Measurements from ENCODE around the gene GSDMA.
"Not testable (repeated sequence)": the region's sequence is repeated elsewhere in the genome, so short reads cannot be mapped to it uniquely, and the experiment has no call there.

Gene GSDMA

DNA sequence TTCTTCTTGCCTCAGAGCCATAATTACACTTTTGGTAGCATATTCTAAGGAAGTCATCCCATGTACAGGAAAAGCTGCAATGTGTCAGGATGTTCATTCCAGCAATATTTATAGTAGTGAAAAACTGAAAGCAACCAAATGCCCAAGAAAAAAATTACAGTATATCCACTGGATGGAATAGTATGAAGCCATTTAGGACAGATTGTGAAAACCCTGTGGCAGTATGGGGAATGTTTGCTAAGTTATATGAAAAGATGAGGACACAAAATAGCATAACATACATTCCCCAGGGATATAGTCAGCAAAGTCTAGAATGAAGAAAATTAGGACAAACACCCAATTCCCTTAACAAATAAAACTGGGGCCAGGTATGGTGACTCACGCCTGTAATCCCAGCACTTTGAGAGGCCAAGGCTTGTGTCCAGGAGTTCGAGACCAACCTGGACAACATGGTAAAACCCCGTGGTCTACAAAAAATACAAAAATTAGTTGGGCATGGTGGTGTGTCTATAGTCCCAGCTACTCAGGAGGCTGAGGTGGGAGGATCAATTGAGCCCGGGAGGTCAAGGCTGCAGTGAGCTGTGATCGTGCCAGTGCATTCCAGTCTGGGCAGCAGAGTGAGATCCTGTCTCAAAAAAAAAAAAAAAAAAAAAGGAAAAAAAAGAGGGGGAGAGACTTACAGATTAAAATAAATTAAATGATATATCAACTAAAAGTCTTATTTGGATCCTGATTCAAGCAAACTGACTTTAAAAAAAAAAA lies 33.0 kb upstream of the GSDMA start:
- DNase-seq: no peak

DNA sequence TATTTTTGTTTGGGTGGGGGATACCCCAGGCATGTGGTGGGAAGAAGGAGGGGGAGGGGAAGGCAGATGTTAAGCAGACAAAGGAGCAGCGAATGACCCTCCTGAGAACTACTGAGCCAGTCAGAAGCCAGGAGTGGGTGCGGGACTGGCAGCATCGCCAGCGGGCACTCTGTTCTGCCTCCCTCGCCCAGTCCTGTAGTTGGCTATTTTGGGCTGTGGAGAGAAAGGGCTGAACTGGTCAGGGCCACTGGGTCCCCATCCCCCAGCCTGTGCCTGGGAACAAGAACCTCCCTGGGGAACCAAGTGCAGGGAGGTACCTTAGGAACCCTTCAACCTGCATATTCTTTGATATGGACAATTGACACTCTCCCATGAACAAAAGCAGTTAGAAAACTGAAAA lies 28.9 kb upstream of the GSDMA start:
- DNase-seq: no peak

DNA sequence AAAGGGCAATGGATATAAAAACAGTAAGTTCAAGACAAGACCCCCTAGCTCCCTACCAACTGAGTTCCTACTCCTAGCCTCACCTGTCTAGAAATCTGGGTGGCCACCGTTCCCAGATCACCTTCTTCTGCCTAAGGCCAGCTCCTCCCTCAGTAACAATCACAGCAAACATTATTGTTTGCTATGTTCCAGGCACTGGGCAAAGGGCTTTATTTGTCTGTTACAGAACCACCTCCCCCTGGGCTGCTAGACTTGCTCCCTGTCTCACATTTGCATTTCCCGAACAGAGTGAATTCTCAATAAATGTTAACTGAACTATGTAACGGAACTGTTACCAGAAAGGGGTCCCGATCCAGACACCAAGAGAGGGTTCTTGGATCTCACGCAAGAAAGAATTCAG lies 28.5 kb upstream of the GSDMA start:
- DNase-seq: no peak

DNA sequence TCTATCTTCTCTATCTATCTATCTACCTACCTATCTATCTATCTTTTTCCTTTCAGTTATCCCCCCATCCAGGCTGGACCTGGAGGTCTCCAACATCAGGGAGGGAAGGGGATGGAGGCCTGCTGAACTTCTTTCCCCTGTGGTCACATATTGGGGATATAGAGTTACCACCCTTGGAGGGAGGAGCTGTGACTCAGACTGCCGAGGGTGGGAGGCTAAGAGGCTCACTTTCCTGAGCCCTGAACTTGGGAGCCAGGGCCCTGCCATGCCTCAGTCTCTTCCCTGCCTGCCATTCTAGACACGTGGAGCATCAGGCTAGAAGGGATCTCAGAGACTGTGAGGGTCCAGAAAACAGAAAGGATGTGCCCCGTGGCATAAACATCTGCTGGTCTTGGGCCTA lies 26.9 kb upstream of the GSDMA start:
- DNase-seq: no peak

DNA sequence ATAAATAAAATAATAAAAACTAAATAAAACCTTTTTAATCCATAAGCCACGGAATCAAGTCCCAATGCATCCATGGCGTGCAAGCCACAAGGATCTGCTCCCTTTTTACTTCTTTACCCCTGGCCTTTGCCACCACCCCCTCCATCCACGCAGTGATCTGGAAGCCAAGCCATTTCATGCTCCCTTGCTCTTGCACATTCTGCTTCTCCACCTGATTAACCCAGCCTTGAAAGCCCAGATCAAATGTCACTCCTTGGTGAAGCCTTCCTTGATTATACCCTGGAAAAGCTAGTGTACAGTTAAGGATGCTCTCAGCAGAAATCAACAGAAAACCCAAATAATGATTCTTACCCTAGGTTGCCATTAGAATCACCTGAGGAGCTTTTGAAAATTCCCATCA lies 25.4 kb upstream of the GSDMA start:
- no peak for DNase-seq

DNA sequence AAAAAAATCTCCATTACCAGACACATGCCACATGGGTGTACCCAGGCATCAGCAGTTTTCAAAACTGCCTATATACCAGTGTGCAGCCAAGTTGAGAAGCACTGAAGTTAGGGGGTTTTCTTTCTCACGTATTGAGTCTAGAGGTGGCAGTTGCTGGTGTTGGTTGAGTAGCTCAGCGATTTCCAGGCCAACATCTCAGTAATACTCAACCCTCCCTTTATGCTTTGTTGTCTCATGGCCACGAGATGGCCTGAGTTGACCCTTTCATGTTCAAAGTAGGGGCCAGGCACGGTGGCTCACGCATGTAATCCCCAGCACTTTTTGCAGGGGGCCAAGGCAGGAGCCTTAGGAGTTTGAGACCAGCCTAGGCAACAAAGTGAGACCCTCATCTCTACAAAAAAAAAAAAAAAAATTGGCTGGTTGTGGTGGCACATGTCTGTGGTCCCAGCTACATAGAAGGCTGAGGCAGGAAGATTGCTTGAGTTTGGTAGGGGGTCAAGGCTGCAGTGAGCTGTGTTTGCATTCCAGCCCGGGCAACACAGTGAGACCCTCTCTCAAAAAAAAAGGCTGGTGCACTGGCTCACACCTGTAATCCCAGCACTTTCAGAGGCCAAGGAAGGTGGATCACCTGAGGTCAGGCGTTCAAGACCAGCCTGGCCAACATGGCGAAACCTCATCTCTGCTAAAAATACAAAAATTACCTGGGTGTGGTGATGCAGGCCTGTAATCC lies 24.5 kb upstream of the GSDMA start:
- no peak for DNase-seq

DNA sequence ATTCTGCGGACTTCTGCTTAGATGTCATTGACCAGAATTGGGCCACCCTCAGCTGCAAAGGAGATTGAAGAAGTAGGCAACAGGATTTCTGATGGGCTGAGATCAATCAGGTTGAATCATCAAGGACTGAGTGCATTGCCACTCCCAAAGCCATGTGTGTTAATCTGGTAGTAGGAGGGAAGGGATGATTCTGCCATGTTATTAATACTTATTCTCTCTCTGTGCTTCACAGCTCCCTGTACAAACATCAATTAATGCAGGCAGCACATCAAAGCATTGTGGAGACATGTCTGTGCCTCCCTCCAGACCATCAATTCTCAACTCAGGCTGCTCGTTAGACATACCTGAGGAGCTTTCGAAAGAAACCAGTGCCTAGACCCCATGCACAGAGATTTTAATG lies 23.7 kb upstream of the GSDMA start:
- no peak for DNase-seq

DNA sequence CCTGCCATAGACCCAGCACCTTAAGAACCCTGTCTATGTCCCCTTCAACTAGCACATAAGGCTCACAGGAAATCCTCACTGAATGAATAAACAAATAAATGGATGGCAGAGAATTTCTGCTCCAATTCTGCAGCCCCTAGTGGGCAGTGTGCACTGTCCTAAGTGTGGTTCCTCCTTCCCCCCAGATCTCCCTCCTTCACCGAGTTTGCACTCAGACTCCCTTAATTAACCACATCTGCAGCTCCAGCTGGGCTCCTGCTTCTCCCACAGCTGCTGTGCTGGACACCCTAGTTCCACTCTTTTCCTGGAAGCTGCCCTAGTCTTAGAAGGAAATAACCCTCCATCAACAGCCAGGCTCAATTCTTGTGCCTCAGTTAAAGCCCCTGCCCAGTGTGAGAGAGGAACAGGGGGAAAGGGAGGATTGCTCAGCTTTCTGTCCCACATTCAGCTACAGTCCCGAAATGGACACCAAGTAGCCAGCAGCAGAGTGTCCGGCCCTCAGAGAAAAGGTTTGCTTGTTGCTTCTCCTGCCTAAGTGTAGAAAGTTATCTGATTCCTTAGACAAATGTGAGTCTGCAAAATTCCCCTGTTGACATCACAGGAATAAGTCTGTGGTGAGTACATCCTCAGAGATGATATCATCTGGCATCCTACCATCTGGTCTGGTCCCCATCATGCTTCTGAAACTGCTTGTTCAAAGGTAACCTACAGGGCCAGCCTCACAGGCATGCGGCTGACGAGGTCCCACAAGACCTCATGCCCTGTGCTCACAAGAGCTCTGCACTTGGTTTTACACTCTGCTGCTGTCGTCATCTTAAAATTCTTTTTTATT lies 23.0 kb upstream of the GSDMA start:
- peak; percentile 6 for DNase-seq

DNA sequence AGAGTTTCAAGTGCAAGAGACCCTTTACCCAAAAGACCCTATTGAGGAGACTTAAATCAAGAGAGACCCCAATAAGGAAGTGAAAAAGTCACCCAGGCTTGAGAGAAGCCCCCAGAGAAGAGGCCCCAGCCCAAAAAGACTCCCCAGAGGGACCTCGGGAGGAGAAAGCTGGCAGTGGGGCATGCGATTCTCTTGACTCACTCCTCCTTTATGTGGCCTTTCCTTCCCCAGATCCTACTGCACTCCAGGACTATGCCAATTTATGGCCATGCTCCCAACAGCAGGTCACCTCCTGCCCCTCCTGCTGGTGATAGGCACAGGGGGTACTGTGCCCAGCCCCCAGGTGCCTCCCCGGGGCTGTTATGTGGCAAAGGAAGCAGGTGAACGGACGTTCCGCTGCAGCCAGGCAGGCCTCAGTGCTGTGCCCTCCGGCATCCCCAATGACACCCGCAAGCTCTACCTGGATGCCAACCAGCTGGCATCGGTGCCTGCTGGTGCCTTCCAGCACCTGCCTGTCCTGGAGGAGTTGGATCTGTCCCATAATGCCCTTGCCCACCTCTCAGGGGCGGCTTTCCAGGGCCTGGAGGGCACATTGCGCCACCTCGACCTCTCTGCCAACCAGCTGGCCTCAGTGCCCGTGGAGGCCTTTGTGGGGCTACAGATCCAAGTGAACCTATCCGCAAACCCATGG lies 19.0 kb upstream of the GSDMA start:
- DNase-seq: no peak

DNA sequence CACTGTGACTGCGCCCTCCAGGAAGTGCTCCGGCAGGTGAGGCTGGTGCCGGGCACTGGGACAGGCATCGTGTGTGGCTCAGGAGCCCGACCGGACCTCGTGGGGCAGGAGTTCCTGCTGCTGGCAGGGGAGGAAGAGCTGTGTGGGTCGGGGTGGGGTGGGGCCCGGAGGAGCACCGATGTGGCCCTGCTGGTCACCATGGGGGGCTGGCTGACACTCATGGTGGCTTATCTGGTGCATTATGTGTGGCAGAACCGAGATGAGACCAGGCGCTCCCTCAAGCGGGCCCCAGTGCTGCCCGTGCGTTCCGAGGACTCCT lies 18.5 kb upstream of the GSDMA start:
- DNase-seq: no peak

DNA sequence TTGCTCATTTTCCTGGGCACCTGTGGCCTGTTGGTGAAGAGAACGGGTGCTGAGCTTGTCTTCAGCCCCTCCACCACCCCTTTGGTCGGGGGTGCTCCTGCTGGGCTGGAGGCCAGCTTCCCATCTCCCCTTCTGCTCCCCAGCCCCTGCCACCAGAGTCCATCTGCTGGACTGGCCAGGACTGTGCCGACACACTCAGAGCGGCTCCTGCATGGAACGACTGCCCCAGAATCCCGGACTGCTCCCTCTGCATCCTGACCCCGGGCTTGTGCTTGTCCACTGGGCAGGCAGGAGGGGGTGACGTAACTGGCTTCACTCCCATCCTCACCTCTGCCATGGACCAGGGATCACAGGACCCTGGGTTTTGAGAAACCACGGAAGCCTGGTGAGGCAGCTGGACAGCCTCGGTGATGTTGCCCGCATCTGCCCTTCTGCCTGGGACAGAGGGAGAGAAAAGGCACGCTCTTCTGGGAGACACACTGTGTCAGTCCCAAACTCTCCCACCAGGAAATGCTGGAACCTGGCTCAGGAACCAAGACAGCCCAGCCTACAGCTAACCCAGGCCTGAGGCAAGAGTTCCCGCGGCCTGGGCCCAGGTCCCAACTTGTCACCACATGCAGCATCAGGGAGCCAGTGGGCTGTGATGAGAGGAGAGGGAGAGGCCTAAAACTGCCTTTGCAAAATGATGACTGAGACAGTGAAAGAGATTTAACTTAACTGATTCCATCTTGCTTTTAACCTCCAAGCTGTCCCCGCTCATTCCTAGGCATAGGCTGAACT lies 16.1 kb upstream of the GSDMA start:
- no peak for DNase-seq

DNA sequence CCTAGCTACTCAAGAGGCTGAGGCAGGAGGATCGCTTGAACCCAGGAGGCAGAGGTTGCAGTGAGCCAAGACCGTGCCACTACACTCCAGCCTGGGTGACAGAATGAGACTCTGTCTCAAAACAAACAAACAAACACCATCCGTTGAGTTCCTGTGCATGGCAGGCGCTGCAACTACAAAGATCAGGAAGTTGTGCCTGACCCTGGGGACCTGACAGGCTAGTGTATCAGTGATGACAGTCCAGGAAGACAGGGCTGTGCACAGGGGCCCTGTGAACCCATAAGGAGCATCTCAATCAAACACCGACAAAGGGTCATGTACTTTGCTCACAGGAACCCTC lies 14.3 kb upstream of the GSDMA start:
- not testable (repeated sequence) for DNase-seq

DNA sequence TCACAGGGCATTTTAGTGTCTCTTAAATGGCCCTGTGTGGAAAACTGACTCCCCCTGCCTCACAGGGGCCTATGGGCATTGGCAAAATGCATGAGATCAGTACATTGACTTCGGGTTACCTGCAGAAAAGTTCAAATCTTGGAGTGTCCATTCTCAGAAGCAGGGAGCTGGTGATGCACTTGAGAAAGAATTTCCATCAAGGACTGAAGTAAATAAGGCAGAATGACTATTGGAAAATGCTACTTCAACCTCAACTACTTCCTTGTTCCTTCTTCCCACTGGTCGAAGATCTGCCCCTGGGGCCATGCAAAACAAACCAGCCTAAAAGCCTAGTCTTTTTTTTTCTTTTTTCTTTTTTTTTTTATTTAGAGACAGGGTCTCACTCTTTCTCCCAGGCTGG lies 13.8 kb upstream of the GSDMA start:
- no peak for DNase-seq

DNA sequence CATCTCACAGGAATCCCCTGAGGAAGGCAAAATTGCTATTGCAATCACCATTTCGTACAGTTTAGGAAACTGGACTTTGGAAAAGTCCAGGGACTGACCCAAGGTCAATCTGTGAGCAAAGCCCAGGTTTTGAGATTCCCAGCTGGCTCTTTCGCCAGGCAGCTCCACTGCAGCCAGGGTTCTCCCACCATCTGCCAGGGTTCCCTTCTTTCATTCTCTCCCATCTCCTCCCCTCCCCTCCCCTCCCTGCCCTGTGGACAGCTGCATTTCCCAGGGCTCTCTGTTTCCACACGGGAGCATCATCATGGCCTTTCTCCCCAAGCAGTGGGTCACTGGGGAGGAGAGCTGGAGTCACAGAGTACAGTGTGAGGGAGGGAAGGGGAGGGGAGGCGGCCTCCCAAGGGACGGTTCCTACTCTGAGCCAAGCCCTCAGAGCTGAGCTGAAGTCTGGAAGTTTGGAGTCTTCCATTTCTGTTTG lies 11.9 kb upstream of the GSDMA start:
- DNase-seq: no peak

DNA sequence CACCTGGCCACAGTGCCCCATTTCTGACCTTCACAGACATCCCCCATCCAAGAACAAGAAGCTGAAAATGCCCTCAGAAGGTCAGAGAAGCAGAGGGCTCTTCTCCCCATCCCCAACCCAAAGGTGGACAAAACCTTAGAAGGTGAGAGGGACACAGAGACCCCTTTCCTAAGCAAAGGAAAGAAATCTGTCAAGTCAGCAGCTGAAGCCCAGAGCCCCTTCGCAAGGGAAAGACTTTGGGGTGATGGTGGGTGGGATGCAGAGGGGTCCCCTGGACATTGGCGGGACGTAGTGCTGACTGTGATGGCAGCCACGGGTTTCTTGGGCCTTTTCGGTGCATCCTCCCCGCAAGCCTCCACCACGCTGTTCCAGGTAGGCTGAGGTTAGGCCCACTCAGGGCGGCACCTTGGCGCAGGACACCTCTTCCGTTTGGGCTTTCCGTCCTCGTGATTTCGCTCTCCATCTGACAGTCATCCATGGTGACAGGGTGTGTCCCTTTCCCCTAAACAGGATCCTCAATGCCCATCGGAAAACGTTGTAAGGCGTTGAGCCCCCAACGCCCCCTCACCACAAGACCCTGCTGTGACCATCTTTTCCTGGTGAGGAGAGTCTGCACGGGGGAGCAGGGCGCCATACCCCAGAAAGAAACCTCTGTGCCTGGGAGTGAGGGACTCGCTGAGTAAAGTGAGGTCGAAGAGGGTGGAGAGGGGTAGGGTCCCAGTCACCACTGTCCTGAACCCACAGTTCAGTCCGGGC lies 10.7 kb upstream of the GSDMA start:
- DNase-seq: no peak

DNA sequence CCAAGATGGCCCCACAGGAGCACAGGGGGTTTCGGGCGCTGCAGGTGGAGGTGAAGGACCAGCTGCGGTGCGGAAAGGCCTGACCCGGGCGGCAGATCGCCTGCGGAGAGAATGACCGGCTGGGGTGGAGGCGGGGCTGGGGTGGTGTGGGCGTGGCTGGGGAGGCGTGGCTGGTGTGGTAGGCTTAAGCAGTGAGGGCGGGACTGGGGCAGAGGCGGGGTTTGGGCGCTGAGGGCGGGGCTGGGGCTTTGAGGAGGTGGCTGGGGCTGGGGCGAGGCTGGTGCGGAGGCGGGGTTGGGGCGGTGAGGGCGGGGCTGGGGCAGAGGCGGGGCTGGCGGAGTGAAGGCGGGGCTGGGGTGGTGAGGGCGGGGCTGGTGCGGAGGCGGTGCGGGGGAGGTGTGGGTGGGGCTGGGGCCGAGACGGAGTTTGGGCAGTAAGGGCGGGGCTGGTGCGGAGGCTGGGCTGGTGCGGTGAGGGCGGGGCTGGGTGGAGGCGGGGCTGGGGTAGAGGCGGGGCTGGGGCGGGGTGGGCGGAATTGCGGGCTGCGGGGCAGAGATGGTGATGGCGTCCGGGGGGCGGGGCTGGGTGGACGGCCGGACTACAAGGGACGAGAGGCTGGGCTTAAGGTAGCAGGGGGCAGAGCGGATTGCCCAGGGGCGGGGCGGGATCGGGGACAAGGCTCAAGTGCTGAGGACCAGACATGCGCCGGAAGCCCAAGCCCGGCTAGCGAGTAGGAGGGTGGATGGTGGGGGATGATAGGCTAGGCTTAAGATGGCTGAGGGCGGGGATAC lies 9.9 kb upstream of the GSDMA start:
- peak; percentile 42 for DNase-seq

DNA sequence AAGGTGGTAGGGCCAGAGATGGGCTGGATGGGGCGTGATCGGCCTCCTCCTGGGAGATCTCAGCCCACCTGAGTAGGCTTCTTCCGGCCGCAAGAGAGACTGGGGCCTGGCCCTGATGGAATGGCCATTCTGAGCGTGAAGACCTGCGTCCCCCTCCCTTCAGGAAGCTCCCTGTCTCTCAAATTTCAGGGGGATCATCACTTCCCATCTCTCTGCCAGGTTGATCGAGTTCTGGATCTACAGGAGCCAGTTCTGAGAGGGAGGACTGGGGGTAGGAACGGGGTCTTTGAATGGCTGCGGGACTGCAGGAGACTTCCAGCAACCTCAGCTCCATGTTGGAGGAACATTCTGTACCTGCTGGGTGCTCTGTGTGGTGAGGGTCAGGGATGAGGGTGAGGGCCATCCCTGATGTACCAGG lies 9.3 kb upstream of the GSDMA start:
- DNase-seq: no peak

DNA sequence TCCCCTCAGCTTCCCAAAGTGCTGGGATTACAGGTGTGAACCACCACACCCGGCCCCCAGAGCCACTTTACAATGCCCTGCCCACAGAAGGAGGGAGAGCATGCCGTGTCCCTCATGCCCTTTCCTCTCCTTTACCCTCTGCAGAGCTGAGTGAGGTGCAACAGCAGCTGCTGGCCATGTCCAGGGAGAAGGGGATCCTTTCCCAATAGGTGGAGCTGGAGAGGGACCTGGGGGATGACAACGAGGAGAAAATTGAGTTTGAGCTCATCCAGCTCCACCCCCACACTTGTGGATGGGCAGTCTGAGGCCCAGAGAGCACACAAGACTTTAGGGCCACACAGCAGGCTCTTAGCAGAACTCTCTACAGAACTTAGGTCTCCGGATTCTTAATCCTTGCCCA lies 7.9 kb upstream of the GSDMA start:
- no peak for DNase-seq

DNA sequence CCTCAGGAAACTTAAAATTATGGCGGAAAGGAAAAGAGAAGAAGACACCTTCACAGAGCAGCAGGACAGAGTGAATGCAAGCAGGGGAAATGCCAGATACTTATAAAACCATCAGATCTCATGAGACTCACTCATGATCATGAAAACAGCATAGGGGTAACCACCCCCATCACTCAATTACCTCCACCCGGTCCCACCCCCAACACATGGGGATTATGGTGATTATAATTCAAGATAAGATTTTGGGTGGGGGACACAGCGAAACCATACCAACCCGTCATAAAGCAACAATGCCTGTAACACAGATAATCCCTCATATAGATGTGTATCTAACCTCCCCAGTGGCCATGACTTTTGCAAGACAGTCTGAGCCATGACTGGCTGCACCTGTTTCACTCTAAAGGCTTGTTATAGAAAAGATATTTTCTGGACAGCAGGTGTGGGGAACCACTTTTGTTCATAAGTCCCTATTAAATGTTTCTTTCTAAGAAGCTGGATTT lies 7.0 kb upstream of the GSDMA start:
- no peak for DNase-seq

DNA sequence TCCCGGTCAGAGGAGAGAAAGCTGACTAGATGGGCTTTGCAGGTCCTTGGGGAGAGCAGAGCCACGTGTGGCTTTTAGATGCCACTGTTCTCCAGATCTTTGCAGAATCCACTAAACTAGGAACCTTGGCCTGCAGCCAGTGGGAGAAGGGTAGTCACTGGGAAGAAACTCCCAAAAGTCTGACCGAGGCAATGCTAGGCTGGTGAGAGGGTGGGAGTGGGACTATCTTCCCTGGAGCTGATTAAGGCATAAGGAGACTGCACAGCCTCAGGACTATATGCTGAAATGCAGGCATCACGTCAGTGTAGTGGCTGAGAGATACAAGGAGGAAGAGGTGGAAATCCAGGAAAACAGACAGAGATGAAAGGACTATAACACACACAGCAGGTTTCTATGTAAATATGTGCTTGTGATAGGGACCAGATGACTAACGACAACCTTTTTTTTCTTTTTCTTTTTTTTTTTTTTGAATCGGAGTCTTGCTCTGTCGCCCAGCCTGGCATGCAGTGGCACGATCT lies 2.2 kb upstream of the GSDMA start:
- no peak for DNase-seq

Measured in GF-D8 (cell line).